NCI-H1105 (cell line): Measurements from ENCODE around the gene DUS1L.
"Not testable (repeated sequence)": the region's sequence is repeated elsewhere in the genome, so short reads cannot be mapped to it uniquely, and the experiment has no call there.

Experiments
- DNase-seq: peaks from one replicate; lab custom pipeline; 2025; lab: John Stamatoyannopoulos, UW

DUS1L gene

DNA sequence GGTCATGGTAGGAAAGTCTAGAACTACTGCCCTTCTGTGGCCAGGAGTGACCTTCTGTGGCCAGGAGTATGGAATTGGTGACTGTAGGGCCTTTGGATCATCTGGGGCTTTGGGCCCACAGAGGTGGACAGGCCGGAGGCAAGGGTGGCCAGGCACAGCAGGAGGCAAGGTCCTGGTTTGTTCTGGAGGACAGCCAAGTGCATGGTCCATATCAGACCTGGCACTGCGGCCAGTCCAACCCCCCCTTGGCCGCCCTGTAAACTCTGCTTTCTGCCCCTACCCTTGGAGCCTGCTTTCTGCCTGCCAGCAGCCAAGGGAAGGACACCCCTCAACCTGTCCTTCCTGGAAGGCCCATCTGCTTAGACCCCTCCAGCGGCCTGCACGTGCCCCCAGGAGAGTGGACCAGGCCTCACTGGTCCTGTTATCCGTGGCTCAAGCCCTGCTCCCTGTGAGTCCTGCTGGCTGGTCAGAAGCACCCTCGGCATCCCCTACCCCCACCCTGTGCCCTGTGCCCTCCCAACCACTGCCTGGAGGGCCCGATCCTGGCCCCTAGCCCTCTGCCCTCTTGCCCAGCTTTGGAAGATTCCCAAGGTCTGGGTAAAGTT lies 25.8 kb downstream of the DUS1L start:
- DNase-seq: no peak

DNA sequence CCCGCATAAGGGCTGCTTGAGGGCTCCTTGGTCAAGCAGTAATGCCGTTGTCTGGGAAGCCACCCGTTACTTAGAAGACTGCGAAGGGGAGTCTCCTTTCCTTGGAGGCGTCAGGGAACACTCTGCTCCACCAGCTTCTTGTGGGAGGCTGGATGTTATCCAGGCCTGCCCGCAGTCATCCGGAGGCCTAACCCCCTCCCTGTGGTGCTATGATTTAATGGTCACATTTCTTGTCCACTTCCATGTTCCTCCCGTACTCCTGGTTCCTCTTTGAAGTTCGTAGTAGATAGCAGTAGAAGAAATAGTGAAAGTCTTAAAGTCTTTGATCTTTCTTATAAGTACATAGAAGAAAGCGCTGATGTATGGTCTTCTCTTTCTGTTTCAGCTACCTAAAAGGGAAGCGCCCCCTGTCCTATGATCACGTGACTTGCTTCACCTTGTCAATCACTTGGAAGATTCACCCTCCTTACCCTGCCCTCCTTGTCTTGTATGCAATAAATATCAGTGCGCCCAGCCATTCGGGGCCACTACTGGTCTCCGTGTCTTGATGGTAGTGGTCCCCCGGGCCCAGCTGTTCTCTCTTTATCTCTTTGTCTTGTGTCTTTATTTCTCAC lies 26.7 kb downstream of the DUS1L start:
- DNase-seq: not testable (repeated sequence)

DNA sequence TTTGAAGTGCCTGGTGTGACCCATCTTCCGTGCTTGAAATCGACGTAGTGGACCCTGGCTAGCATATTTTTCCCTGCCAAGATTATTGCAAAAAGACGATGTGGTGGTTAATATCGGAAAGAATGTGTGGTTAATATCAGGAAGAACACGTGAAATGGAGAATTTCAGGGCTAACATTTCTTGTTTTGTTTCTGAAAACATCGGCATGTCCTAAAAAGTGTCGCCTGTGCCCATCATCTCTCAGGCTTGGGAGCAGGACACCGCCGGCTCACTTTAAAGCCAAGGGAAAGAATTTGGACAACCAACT lies 27.8 kb downstream of the DUS1L start:
- no peak for DNase-seq

DNA sequence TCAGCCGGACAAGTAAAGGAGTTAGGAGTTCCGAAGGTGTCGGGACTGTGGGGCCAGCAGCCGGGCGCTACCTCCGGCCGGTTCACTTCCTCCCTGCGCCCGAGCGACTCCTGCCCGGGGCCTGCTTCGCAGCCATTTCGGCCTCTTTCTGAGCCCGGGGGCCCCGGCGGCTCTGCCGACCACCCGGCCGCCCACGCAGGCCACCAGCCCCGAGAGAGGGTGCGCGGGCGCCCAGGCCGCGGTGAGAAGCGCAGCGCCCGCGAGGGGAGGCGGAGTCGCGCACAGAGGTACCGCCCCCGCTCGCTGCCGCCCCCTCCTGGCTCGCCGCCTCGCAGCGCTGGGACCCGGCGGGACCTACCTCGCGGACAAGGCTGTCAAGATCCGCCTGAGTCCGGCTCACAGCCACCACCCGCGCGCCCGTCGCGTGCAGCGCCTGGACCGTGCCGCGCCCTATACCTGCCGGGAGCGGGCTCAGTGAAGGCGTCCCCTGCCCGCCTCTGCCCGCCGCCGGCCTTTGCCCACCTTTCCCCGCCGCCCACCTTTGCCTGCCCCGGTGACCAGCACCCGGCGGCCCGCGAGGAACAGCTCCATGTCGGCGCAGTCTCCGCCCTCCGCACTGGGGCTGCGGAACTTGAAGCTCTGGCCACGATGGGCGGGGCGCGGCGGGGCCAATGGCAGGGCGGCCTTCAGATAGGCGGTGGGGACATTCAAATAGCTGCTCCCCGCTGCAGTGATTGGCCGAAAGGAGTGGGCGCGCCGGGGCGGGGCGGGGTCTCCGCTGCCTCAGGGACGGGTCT lies 28.3 kb downstream of the DUS1L start, which contains the start of gene DCXR:
DCXR (minus strand) TSS at position 606 of the 797 bp plus-strand sequence; CDS start at position 591, 15 bp downstream.
- DNase-seq: peak; percentile 95

DNA sequence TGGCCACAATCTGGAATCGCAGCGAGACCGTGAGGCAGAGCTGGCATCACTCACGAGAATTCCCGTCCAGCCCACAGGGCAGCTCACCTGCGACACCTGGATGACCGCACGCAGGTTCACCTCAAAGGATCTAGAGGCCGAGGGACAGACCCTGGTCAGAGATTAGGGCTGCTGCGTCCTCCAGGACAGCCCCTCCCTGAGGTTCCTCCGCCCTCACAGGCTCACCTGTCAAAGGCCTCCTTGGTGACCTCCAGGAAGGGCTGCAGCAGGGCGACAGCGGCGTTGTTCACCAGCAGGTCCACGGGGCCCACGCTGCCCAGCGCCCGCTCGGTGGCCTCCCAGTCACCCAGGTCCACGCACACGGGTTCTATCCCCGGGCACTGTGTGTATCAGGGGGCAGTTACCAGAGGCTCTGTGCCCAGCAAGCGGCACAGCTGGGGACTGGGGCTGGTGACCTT lies 28.9 kb downstream of the DUS1L start:
- DNase-seq: no peak

DNA sequence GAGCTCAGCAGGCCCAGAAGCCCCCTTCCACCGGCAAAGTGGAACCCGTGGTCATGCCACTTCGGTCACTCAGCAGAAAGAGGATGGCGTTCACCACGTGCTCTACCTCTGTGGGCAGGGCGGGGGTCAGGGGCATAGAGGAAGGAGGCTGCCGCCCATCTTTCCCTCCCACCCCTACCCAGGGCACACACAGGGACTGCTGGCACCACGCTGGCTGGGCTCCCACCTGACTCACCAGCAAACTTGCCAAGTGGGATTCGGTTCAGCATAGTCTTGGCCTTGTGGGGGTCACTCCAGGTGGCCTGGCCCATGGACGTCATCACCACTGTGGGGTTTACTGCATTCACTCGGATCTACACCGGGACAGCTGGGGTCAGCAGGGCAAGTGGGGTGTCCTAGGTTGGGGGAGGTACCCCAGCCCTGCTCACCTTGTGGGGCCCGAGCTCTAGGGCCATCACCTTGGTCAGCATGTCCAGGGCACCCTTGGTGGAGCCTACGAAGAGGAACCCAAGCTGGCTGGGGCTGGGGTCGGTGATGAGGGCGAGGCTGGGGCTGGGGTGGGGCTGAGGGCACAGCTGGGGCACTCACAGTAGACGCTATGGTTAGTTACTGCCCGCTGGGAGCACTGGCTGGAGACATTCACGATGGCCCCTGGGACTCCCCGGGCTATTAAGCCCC lies 29.5 kb downstream of the DUS1L start:
- DNase-seq: no peak

DNA sequence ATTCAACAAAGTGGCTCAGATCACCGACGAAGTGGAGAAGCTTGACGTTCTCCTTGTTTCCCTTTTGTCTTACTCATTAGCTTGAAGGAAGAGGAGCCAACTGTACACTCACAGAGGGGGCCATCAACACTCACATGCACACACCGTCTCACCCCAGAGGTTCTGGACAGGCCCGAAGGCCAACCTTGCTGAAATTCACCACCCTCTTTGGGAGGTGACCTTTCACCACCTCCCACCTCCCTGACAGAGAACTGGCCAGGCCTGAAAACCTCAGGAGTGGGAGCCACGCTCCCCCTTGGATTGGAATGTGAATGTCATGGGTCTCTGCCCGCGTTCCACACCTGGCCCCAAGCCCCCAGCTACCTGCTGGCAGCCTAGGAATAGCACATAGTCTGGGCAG lies 30.1 kb downstream of the DUS1L start:
- DNase-seq: no peak

DNA sequence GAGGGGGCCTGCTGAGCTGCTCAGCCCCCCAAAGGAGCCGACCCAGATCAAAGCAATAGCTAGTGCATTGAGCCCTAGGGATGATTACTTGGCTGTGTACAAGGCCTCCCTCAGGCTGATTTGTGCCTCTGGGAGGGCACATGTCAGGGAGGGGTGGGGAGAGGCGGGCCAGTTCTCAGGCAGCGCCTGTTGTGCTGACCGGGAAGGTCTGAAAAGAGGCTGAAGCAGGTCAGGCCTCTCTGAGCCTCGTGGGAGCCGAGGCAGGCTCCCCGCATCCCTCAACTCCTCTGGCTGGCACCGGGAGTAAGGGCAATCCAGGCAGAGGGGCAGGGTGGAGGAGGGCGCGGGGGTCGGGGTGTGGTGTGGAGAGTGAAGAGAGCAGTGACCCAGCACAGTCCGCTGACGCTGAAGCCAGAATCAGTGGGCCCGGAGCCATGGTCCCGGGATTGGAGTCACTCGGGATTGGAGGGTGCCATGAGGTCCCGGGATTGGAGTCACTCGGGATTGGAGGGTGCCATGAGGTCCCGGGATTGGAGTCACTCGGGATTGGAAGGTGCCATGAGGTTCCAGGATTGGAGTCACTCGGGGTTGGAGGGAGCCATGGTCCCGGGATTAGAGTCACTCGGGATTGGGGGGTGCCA lies 31.1 kb downstream of the DUS1L start:
- DNase-seq: no peak

DNA sequence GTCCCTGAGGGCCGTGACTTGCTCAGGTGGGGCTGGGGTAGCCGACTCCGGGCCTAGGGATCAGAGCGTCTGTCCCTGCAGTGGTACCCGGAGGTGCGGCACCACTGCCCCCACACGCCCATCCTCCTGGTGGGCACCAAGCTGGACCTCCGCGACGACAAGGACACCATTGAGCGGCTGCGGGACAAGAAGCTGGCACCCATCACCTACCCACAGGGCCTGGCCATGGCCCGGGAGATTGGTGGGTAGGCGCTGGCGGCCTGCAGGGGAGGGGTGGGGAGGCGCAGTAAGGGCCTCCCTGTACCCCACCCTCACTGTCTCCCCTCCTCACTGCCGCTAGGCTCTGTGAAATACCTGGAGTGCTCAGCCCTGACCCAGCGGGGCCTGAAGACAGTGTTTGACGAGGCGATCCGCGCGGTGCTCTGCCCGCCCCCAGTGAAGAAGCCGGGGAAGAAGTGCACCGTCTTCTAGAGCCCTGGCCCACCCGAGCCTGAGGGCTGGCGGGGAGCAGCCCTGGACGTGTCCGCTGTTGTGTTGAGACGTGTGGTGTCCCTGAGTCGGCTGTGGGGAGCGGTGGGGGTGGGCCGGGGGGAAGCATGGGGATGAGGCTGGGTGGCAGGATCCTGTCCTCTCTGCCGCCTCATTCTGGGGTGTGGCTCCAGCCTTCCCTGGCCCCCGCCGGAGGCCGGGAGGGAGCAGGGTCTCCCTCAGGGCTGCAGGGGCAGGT lies 32.1 kb downstream of the DUS1L start:
- no peak for DNase-seq

DNA sequence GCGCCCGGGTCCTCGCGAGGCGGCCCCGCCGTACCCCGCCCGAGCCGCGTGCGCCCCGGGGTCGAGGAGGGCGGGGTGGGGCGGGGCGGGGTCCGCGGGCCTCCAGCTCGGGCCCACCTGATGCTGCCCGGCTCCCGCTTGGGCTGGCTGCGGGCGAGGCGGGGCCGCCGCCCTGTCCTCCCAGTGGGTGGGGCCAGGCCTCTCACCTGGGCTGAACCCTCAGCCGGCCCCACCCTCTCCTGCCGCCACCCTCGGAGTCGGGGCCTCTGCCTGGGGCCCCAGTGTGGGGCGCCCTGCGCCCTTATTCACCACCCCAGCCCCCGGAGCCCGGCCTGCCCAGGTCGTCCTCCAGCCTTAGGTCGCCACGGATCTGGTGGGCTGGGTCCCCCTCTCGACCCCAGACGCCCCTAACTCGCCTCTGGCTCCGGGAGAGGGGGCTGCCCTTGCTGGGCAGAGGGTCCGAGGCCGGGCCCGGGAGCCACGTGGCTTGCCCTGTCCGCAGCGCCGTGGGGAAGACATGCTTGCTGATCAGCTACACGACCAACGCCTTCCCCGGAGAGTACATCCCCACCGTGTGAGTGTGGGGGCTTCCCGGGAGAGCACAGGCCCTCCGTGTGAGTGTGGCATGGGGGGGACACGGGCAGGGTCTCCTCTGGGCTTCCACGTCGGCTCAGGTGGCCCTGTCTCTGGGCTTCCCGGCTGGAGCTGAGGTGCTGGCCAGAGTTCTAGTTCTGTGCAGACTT lies 33.5 kb downstream of the DUS1L start:
- peak; percentile 42 for DNase-seq

DNA sequence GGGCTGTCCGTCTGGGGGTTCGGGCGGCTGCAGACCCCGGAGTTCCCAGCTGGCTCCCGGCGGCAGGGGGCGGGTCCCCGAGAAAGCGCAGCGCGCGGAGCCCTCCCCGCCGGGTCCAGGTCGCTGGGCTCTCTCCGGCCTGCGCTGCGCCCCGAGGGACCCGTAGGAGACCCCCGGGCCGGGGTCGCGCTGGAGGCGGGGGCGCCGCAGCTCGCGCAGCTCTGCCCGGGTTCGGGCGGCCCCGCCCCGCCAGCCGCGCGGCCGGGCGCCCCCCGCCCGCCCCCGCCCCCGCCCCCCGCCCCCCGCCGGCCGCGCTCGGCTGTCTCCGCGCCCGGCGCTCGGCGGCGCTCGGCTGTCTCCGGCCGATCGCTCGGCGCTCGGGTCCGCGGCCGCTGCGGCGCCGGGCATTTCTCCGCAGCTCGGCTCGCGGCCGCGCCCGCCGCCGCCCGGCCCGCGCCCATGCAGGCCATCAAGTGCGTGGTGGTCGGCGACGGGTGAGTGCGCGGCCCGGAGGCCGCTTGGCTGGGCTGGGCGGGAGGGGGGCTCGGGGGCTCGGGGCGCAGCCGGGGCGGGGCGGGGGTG lies 34.2 kb downstream of the DUS1L start, which contains the start of gene RAC3:
RAC3 (plus strand) TSS at position 376 of the 582 bp plus-strand sequence; CDS start at position 460, 84 bp downstream.
- DNase-seq: peak; percentile 44

DNA sequence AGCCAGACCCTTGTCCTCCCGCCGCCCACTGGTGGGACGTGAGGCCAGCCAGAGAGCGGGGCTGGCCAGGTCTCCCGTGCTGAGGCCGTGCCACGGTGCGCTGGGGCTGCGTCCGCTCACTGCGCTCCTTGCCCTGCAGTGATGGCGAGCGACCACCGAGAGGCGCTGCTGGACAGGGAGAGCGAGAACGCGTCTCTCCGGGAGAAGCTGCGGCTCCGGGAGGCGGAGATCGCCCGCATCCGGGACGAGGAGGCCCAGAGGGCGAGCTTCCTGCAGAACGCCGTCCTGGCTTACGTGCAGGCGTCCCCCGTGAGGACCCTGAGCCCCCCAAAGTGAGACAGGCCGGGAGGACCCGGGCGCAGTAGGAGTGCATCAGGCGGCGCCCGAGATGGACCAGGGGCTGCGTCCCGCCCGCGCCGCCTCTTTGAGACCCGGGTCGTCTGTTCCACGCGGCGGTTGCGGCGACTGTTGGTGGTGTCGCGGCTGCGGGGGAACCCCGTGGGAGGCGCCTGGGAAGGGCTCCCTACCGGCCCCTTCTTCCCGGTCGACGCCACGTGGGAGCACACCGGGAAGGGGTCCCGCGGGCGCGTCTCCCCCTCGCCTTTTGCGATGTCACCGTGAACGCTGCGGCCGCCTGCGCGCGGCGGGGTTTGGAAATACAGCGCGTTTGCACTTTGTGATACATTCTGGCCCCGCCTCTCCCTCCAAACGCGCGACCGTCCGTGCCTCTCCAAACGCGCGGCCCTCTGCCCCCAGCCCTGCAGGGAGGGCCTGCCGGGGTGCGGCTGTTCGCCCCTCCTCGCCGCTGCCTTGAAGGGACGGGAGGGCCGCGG lies 34.9 kb downstream of the DUS1L start:
- peak; percentile 69 for DNase-seq

DNA sequence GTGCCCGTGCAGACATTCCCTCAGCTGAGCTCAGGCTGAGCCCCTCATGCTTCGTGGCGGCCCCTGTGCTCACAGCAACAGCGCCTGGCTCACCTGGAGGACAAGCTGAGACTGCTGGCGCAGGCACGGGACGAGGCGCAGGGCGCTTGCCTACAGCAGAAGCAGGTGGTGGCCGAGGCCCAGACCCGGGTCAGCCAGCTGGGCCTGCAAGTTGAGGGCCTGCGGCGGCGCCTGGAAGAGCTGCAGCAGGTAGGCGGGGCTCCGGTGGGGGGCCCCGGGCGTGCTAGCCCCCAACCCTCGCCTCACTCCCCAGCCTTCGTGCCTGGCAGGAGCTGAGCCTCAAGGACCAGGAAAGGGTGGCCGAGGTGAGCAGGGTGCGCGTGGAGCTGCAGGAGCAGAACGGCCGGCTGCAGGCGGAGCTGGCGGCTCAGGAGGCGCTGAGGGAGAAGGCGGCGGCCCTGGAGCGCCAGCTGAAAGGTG lies 35.6 kb downstream of the DUS1L start:
- no peak for DNase-seq

DNA sequence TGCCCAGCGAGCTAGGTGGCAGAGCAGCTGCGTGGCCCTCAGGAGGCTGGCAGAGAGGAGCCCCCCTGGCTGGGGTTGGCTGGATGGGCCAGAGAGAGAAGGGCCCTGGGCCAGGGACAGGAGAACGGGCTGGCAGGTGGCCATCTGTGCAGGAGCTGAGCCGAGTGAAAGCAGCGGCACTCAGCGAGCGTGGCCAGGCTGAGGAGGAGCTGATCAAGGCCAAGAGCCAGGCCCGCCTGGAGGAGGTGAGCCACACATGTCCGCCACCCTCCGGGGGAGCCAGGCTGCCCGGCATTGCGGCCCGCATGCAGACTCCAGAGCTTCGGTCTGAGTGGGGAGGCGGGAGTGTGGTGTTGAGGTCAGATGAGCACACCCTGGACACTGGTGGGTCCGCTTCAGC lies 36.2 kb downstream of the DUS1L start:
- DNase-seq: no peak

DNA sequence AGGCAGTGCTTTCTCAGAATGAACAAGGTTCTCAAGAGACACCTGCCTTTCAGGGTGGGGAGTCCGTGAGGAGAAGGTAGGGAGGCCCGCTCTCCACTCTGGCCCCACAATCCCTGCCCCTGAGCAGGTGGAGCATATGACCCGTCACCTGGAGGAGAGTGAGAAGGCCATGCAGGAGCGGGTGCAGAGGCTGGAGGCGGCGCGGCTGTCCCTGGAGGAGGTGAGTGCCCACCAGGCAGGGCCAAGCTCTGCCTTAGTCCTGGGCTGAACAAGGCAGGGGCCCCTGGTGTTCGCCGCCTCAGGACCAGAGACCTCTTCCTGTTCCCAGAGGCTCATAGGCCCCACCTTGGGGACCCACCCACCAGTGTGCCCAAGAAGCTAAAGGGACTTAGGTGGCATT lies 36.6 kb downstream of the DUS1L start:
- DNase-seq: no peak

DNA sequence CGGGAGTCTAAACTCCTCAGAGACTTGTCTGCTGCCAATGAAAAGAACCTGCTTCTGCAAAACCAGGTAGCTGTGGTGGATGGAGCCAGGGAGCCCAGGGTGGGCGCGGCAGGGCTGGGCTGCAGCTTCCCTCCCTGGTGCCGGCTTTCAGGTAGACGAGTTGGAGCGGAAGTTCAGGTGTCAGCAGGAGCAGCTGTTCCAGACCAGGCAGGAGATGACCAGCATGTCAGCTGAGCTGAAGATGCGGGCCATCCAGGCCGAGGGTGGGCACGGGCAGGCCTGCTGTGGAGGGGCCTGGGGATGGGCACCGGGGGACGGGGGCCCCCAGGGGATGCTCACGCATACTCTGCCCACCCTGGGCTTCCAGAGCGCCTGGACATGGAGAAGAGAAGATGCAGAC lies 37.4 kb downstream of the DUS1L start:
- no peak for DNase-seq

DNA sequence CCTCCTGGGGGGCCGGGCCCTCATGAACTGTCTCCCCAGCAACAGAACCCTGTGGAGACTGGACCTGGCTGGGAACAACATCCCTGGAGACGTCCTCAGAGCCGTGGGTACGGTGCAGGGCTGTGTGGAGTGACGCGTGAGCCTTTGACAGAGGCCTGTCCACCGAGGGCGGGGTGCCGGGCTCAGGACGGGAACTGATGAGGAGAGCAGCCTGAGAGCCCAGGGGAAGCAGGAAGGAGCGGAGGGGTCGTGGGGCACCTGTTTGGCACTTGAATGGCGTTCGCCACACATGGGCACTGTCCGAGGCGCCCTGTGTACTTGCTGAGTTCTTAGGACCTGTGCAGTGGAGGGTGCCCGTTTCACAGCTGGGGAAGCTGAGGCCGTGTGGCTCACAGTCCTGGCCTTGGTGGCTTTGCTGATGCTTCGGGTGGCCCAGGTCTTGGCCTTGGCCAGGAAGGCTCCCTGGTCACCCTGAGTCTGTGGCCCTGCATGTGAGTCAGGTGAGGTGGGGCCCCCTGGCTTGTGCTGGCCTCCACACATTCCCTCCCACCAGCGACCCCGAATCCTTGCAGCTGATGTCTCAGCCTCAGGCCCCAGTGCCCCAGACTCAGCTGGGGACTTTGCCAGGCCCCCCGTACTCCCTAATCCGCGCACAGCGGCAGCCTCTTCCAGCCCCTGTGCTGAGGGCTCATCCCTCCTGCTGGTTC lies 40.0 kb downstream of the DUS1L start:
- DNase-seq: no peak

DNA sequence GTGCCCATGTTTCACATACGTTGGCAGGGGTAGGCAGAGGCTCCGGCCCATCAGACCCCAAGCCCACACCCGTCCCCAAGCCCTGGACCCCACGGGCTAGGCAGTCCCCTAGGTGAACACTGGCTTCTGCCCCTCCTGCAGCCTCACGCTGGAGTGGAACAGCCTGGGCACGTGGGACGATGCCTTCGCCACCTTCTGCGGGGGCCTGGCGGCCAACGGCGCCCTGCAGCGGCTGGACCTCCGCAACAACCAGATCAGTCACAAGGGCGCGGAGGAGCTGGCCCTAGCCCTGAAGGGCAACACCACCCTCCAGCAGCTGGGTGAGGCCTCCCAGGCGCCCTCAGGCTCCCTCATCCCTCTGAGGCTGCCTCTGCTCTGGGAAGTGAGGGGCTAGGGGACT lies 40.7 kb downstream of the DUS1L start:
- DNase-seq: no peak
